ENCODE results near the gene FIP1L1.
"Not testable (repeated sequence)": the region's sequence is repeated elsewhere in the genome, so short reads cannot be mapped to it uniquely, and the experiment has no call there.

The FIP1L1 gene

GRCh38 chr4:53380221-53380620 is 2.8 kb downstream of the FIP1L1 start:
- no peak for DNase-seq

- not testable (repeated sequence) for DNase-seq
These were observed 32.0 kb downstream of the FIP1L1 start for GRCh38 chr4:53409479-53409878.

GRCh38 chr4:53419208-53419607 is 41.8 kb downstream of the FIP1L1 start:
- DNase-seq, result no peak

- no peak for DNase-seq
These were observed 44.4 kb downstream of the FIP1L1 start for GRCh38 chr4:53421791-53422190.

- DNase-seq, result no peak
These were observed 44.9 kb downstream of the FIP1L1 start for GRCh38 chr4:53422367-53422766.

- no peak for DNase-seq
These were observed 46.8 kb downstream of the FIP1L1 start for GRCh38 chr4:53424280-53424679.

GRCh38 chr4:53427366-53427765 is 49.9 kb downstream of the FIP1L1 start:
- no peak for DNase-seq

GRCh38 chr4:53431052-53431451 is 53.6 kb downstream of the FIP1L1 start:
- no peak for DNase-seq

GRCh38 chr4:53432528-53433424 is 55.3 kb downstream of the FIP1L1 start:
- DNase-seq, result no peak

GRCh38 chr4:53436251-53436650 is 58.8 kb downstream of the FIP1L1 start:
- DNase-seq, result no peak

GRCh38 chr4:53441564-53441963 is 64.1 kb downstream of the FIP1L1 start:
- no peak for DNase-seq

- DNase-seq, result no peak
These were observed 67.5 kb downstream of the FIP1L1 start for GRCh38 chr4:53444954-53445353.

GRCh38 chr4:53450773-53451172 is 73.3 kb downstream of the FIP1L1 start:
- no peak for DNase-seq

- DNase-seq, result no peak
These were observed 75.9 kb downstream of the FIP1L1 start for GRCh38 chr4:53453385-53453784.

GRCh38 chr4:53455766-53456165 is 78.3 kb downstream of the FIP1L1 start:
- no peak for DNase-seq

GRCh38 chr4:53456178-53456577 is 78.7 kb downstream of the FIP1L1 start:
- no peak for DNase-seq

GRCh38 chr4:53459548-53459947 is 82.1 kb downstream of the FIP1L1 start:
- DNase-seq, result no peak

GRCh38 chr4:53461244-53461643 is 83.8 kb downstream of the FIP1L1 start:
- no peak for DNase-seq

- DNase-seq, result no peak
These were observed 85.9 kb downstream of the FIP1L1 start for GRCh38 chr4:53463340-53463739.

- no peak for DNase-seq
These were observed 87.8 kb downstream of the FIP1L1 start for GRCh38 chr4:53465281-53465680.

GRCh38 chr4:53465891-53466290 is 88.5 kb downstream of the FIP1L1 start:
- no peak for DNase-seq

GRCh38 chr4:53466576-53466975 is 89.1 kb downstream of the FIP1L1 start:
- not testable (repeated sequence) for DNase-seq

GRCh38 chr4:53476232-53477037 is 99.0 kb downstream of the FIP1L1 start:
- no peak for DNase-seq

- DNase-seq, result no peak
These were observed 99.7 kb downstream of the FIP1L1 start for GRCh38 chr4:53477038-53477565.
